HG02870 (cell line): ENCODE data around the gene COQ5.
"Not testable (repeated sequence)": the region's sequence is repeated elsewhere in the genome, so short reads cannot be mapped to it uniquely, and the experiment has no call there.

Experiments
- ATAC-seq: cut with Tn5 transposase; IDR thresholded peaks from one replicate; pipeline ENCODE4 v1.9.1; 2021; ENCODE audit warnings: mild to moderate bottlenecking, moderate library complexity; ENCODE audit not compliant: unreplicated experiment

Gene COQ5

GRCh38 chr12:120528861-120529525 is at the start of gene COQ5:
Gene COQ5, minus strand, starts transcription at chr12:120529158. Its CDS starts 17 bp downstream, at chr12:120529141.
- ATAC-seq, result peak; percentile 64

GRCh38 chr12:120574106-120574505 is 45.1 kb upstream of the COQ5 start:
- no peak for ATAC-seq

GRCh38 chr12:120573560-120573959 is 44.6 kb upstream of the COQ5 start:
- no peak for ATAC-seq

GRCh38 chr12:120571299-120571698 is 42.3 kb upstream of the COQ5 start:
- no peak for ATAC-seq

- ATAC-seq, result no peak
These were observed 34.5 kb upstream of the COQ5 start for GRCh38 chr12:120563495-120563894.

- no peak for ATAC-seq
These were observed 33.9 kb upstream of the COQ5 start for GRCh38 chr12:120562906-120563305.

GRCh38 chr12:120557589-120557988 is 28.6 kb upstream of the COQ5 start:
- no peak for ATAC-seq

GRCh38 chr12:120554678-120555077 is 25.7 kb upstream of the COQ5 start:
- no peak for ATAC-seq

- no peak for ATAC-seq
These were observed 17.1 kb upstream of the COQ5 start for GRCh38 chr12:120546050-120546386.

GRCh38 chr12:120544691-120545090 is 15.7 kb upstream of the COQ5 start:
- ATAC-seq, result no peak

- no peak for ATAC-seq
These were observed 13.2 kb upstream of the COQ5 start for GRCh38 chr12:120542166-120542565.

- no peak for ATAC-seq
These were observed 11.5 kb upstream of the COQ5 start for GRCh38 chr12:120540445-120540844.

GRCh38 chr12:120539303-120539702 is 10.3 kb upstream of the COQ5 start:
- no peak for ATAC-seq

- no peak for ATAC-seq
These were observed 9.6 kb upstream of the COQ5 start for GRCh38 chr12:120538281-120539156.

GRCh38 chr12:120537856-120538220 is 8.9 kb upstream of the COQ5 start:
- no peak for ATAC-seq

GRCh38 chr12:120536064-120536791 is 7.3 kb upstream of the COQ5 start:
- no peak for ATAC-seq

- peak; percentile 31 for ATAC-seq
These were observed 6.0 kb upstream of the COQ5 start for GRCh38 chr12:120534703-120535655.

- ATAC-seq, result peak; percentile 56
These were observed 5.3 kb upstream of the COQ5 start, which contains the start of gene RNF10 for GRCh38 chr12:120534203-120534702. Gene RNF10, plus strand, starts transcription at chr12:120534356. Its CDS starts 456 bp downstream, at chr12:120534812.

- no peak for ATAC-seq
These were observed 3.8 kb upstream of the COQ5 start for GRCh38 chr12:120532701-120533238.

- ATAC-seq, result not testable (repeated sequence)
These were observed 1.4 kb upstream of the COQ5 start for GRCh38 chr12:120530418-120530761.
